GM23338 (cell line): ENCODE measurements around the gene MTA1. TPM values are rescaled to one million over a fixed set of nuclear protein-coding genes. Genes with fewer than 3 reads are reported as not detected.

ENCODE experiments used
- ATAC-seq: fragments of 200-7000 bp; cut with Tn5 transposase; 3 replicates; pipeline ENCODE4 v1.9.1; 2020
- DNase-seq: peaks from one replicate; pipeline ENCODE4 v3.0.0-alpha.2; 2015; ENCODE audit warnings: low spot score
- H2AFZ ChIP-seq: fragments of 200-600 bp; sonication (generic); 2 replicates; pipeline ENCODE4 v1.8.0; 2016; ENCODE audit warnings: antibody characterized with exemption, mild to moderate bottlenecking, moderate library complexity
- H3F3A ChIP-seq: fragments of 200-600 bp; sonication (generic); replicated peaks from 2 replicates; pipeline ENCODE4 v1.8.0; 2017; ENCODE audit warnings: antibody characterized with exemption, mixed run types, low read depth
- H3K27ac ChIP-seq: fragments of 200-600 bp; sonication (generic); 2 replicates; pipeline ENCODE4 v1.6.1; 2016; ENCODE audit warnings: low read depth
- H3K27me3 ChIP-seq: fragments of 200-600 bp; sonication (generic); 2 replicates; pipeline ENCODE4 v1.8.0; 2016; ENCODE audit warnings: mild to moderate bottlenecking, mixed run types, moderate library complexity; ENCODE audit not compliant: insufficient read depth
- H3K36me3 ChIP-seq: fragments of 200-600 bp; sonication (generic); 2 replicates; pipeline ENCODE4 v1.8.0; 2016; ENCODE audit warnings: mild to moderate bottlenecking; ENCODE audit not compliant: insufficient read depth
- H3K4me1 ChIP-seq: fragments of 200-600 bp; sonication (generic); 2 replicates; pipeline ENCODE4 v1.8.0; 2016; ENCODE audit warnings: mild to moderate bottlenecking, moderate library complexity; ENCODE audit not compliant: insufficient read depth
- H3K4me2 ChIP-seq: fragments of 200-600 bp; sonication (generic); 2 replicates; pipeline ENCODE4 v1.7.1; 2017; ENCODE audit warnings: mixed run types
- H3K4me3 ChIP-seq: fragments of 200-600 bp; sonication (generic); 2 replicates; pipeline ENCODE4 v1.6.1; 2016; ENCODE audit warnings: mixed run types
- H3K79me2 ChIP-seq: fragments of 200-600 bp; sonication (generic); replicated peaks from 2 replicates; pipeline ENCODE4 v1.8.0; 2017; ENCODE audit warnings: mild to moderate bottlenecking; ENCODE audit not compliant: insufficient read depth
- H3K9me2 ChIP-seq: fragments of 200-600 bp; sonication (generic); 2 replicates; pipeline ENCODE4 v1.8.0; 2017; ENCODE audit not compliant: insufficient read depth
- H4K20me1 ChIP-seq: fragments of 200-600 bp; sonication (generic); replicated peaks from 2 replicates; pipeline ENCODE4 v1.8.0; 2017; ENCODE audit warnings: mild to moderate bottlenecking; ENCODE audit not compliant: insufficient read depth
- H3K27ac Mint-ChIP-seq: 2 replicates; pipeline ENCODE4 v1.8.0; 2020; ENCODE audit warnings: inconsistent platforms, mild to moderate bottlenecking, moderate library complexity, mixed read lengths
- H3K27me3 Mint-ChIP-seq: 3 replicates; pipeline ENCODE4 v1.8.0; 2022; ENCODE audit warnings: low read depth, mild to moderate bottlenecking, moderate library complexity, mixed read lengths, inconsistent platforms; ENCODE audit not compliant: insufficient read depth, poor library complexity
- H3K36me3 Mint-ChIP-seq: 3 replicates; pipeline ENCODE4 v1.8.0; 2021; ENCODE audit warnings: low read depth, mild to moderate bottlenecking, inconsistent platforms, moderate library complexity, mixed read lengths
- H3K4me1 Mint-ChIP-seq: 3 replicates; pipeline ENCODE4 v1.8.0; 2020; ENCODE audit warnings: mild to moderate bottlenecking, inconsistent platforms, mixed read lengths
- H3K4me3 Mint-ChIP-seq: 3 replicates; pipeline ENCODE4 v1.8.0; 2021; ENCODE audit warnings: moderate library complexity, mild to moderate bottlenecking, inconsistent platforms, mixed read lengths
- H3K9me3 Mint-ChIP-seq: 3 replicates; pipeline ENCODE4 v1.8.0; 2020; ENCODE audit warnings: moderate library complexity, mild to moderate bottlenecking, inconsistent platforms, mixed read lengths
- CREB1 ChIP-seq: fragments of 250-450 bp; sonication (Bioruptor Pico); IDR thresholded peaks from 2 replicates; pipeline ENCODE4 v1.5.0; 2020; ENCODE audit warnings: low read depth, mild to moderate bottlenecking, moderate library complexity
- CTCF ChIP-seq, 2 experiments: fragments of 200-600 bp in 1 of 2; sonication (generic) in 1 of 2; conservative IDR thresholded peaks; 2 replicates each; pipeline versions ENCODE4 v1.5.1 to v1.6.1; 2016 to 2017; ENCODE audit warnings: antibody characterized with exemption in 2 of 2, low read depth in 2 of 2, mild to moderate bottlenecking in 2 of 2, moderate library complexity in 1 of 2
- ETS1 ChIP-seq: IDR thresholded peaks from 2 replicates; pipeline ENCODE4 v1.6.1; 2016; ENCODE audit warnings: antibody characterized with exemption
- EZH2 ChIP-seq: fragments of 200-600 bp; sonication (generic); IDR thresholded peaks from one replicate; pipeline ENCODE4 v1.8.0; 2017; ENCODE audit warnings: antibody characterized with exemption, mild to moderate bottlenecking, low read depth; ENCODE audit not compliant: unreplicated experiment
- EZH2phosphoT487 ChIP-seq: fragments of 200-600 bp; sonication (generic); IDR thresholded peaks from one replicate; pipeline ENCODE4 v1.8.1; 2018; ENCODE audit warnings: antibody characterized with exemption; ENCODE audit not compliant: unreplicated experiment
- JUNB ChIP-seq: IDR thresholded peaks from one replicate; pipeline ENCODE4 v1.6.1; 2016; ENCODE audit warnings: antibody characterized with exemption; ENCODE audit not compliant: unreplicated experiment
- POLR2AphosphoS5 ChIP-seq: IDR thresholded peaks from 2 replicates; pipeline ENCODE4 v1.6.1; 2016; ENCODE audit warnings: antibody characterized with exemption, low read depth
- REST ChIP-seq: IDR thresholded peaks from one replicate; pipeline ENCODE4 v1.6.1; 2018; ENCODE audit warnings: antibody characterized with exemption; ENCODE audit not compliant: unreplicated experiment
- STAT1 ChIP-seq: IDR thresholded peaks from one replicate; pipeline ENCODE4 v1.6.1; 2016; ENCODE audit warnings: antibody characterized with exemption; ENCODE audit not compliant: unreplicated experiment
- ZNF114 ChIP-seq: fragments of 250-450 bp; sonication (Bioruptor Pico); IDR thresholded peaks from 2 replicates; pipeline ENCODE4 v1.5.0; 2020; ENCODE audit warnings: mild to moderate bottlenecking, moderate library complexity
- polyA plus RNA-seq: library from polyadenylated mRNA; unstranded; fragments of >200 nt; fragmentation: Nextera tagmentation; extraction: Ambion mirVana; gene quantifications from 2 replicates; pipeline ENCODE4 v1.2.1, GENCODE V29; 2016
- total RNA-seq: library from RNA; depleted of rRNA; stranded (reverse); fragments of >200 nt; shearing (Covaris generic); gene quantifications from 2 replicates; pipeline ENCODE4 v1.2.3, GENCODE V29; 2014

The MTA1 gene
- total and polyA plus RNA-seq, 2 experiments from 2014 or later, result 53.3 to 126 TPM

- peaks cover 12% of the 10 kb centered on the region; the same call in 1 of the 2 replicates for H3F3A ChIP-seq
- Mint-ChIP-seq H3K27ac (no peak overlapping the region), H3K4me3 (no peak overlapping the region), H3K9me3 (peaks cover 2% of the 10 kb centered on the region; the same call in 1 of the 3 replicates), H3K27me3 (peaks cover 54% of the 10 kb centered on the region), H3K36me3 (peaks cover 7% of the 10 kb centered on the region; the same call in 2 of the 3 replicates), H3K4me1 (peaks cover 18% of the 10 kb centered on the region)
- no peak overlapping the region for H2AFZ ChIP-seq
- no peak overlapping the region for H3K4me3 ChIP-seq
- TF ChIP-seq EZH2 (no peak), JUNB (no peak), CREB1 (CRISPR knock-in tag) (no peak), EZH2phosphoT487 (no peak), ZNF114 (CRISPR knock-in tag) (no peak), STAT1 (no peak)
- H3K36me3 ChIP-seq, result no peaks in the 10 kb centered on the region
- ATAC-seq (no peak), DNase-seq (no peak)
- H3K4me2 ChIP-seq, result no peak overlapping the region
- H4K20me1 ChIP-seq, result no peaks in the 10 kb centered on the region
- no peaks in the 10 kb centered on the region for H3K79me2 ChIP-seq
- H3K9me2 ChIP-seq, result no peaks in the 10 kb centered on the region
- H3K27ac ChIP-seq, result no peak overlapping the region
- peaks cover 56% of the 10 kb centered on the region for H3K27me3 ChIP-seq
- peaks cover 11% of the 10 kb centered on the region; the same call in 1 of the 2 replicates for H3K4me1 ChIP-seq
These were observed 6.1 kb upstream of the MTA1 start for GRCh38 chr14:105413544-105413886.

GRCh38 chr14:105414456-105415371 lies 4.9 kb upstream of the MTA1 start:
- Histone ChIP-seq H3K4me3 (peak overlapping the region; percentile 68), H4K20me1 (no peaks in the 10 kb centered on the region), H3K27me3 (peaks cover 46% of the 10 kb centered on the region), H3K79me2 (peaks cover 4% of the 10 kb centered on the region; the same call in 1 of the 2 replicates), H3F3A (peaks cover 12% of the 10 kb centered on the region; the same call in 1 of the 2 replicates), H2AFZ (peak overlapping the region; percentile 73), H3K9me2 (no peaks in the 10 kb centered on the region), H3K4me1 (peaks cover 14% of the 10 kb centered on the region; the same call in 1 of the 2 replicates), H3K27ac (no peak overlapping the region), H3K36me3 (no peaks in the 10 kb centered on the region), H3K4me2 (peak overlapping the region; percentile 88)
- peaks cover 2% of the 10 kb centered on the region; the same call in 1 of the 3 replicates for H3K9me3 Mint-ChIP-seq
- peak; percentile 57; the same call in 1 of the 2 replicates for TF ChIP-seq POLR2AphosphoS5
- peak; percentile 54; the same call in 1 of the 2 replicates for TF ChIP-seq ETS1
- TF ChIP-seq CTCF (conservative IDR thresholded peaks at IDR 0.05; ENCODE audit: low read depth in 2 of 2), result peak; percentile 31 to 41
- TF ChIP-seq ZNF114 (CRISPR knock-in tag), result no peak
- TF ChIP-seq REST, result no peak
- peaks cover 11% of the 10 kb centered on the region for H3K4me1 Mint-ChIP-seq
- H3K36me3 Mint-ChIP-seq, result peaks cover 7% of the 10 kb centered on the region; the same call in 2 of the 3 replicates
- H3K27ac Mint-ChIP-seq, result no peak overlapping the region
- peaks cover 53% of the 10 kb centered on the region for H3K27me3 Mint-ChIP-seq
- peak; percentile 82 for DNase-seq
- peak overlapping the region; percentile 74 for H3K4me3 Mint-ChIP-seq
- peak; percentile 56 for ATAC-seq
